GM18870 (cell line): ENCODE data around the gene TRIM34.
A peak's percentile ranks its signal among the peaks of the same experiment; 100 is the strongest.
"Not testable (repeated sequence)": the region's sequence is repeated elsewhere in the genome, so short reads cannot be mapped to it uniquely, and the experiment has no call there.

Experiments used
- ATAC-seq: cut with Tn5 transposase; IDR thresholded peaks from one replicate; pipeline ENCODE4 v1.9.1; 2021; ENCODE audit warnings: moderate library complexity; ENCODE audit not compliant: unreplicated experiment

Gene TRIM34

DNA sequence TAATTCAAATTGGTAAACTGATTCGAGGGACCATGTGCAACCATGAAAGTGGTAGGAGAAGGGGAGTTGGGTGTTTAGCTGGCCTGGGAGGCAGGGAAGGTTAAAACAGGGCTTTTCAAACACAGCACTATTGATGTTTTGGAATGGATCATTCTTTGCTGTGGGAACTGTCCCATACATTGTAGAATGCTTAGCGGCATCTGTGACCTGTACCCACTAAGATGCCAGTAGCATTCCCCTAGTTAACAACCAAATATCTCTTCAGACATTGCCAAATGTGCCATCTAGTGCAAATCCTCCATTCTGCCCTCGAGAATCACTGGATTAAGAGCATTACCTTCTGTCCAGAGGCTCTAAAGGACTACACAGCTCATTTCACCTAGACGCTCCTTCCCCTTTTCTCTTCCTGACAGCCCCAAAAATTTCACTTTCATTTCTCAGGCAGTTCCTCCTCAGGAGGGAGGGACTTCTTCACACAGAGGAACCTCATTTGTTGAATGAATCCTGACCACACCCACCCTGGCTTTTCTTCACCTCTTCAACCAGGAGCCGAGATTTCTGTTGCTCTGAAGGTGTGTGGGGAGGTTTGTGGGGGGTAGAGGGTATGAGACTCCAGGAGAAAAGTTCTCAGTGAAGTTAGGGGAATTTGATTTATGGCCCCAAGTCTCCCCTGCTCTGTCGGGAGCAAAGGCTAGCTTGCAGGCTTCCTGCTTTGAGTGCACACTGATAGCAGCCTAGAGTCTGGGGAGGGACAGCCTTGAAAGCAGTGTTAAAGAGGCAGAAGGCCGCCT is at the start of gene TRIM34:
Gene TRIM34 (plus strand): TSS at position 513 of the 791 bp plus-strand sequence. CDS start 7,331 bp downstream, outside the sequence.
- peak; percentile 98 for ATAC-seq

- no peak for ATAC-seq
These were observed 49.6 kb upstream of the TRIM34 start for GRCh38 chr11:5575152-5575551.

- ATAC-seq = no peak
These were observed 47.7 kb upstream of the TRIM34 start for GRCh38 chr11:5577101-5577500.

GRCh38 chr11:5580577-5580976 is 44.2 kb upstream of the TRIM34 start, which contains the start of gene OR52B6:
OR52B6 (plus strand) TSS chr11:5580877; CDS start chr11:5580877, 0 bp downstream.
- ATAC-seq = no peak

DNA sequence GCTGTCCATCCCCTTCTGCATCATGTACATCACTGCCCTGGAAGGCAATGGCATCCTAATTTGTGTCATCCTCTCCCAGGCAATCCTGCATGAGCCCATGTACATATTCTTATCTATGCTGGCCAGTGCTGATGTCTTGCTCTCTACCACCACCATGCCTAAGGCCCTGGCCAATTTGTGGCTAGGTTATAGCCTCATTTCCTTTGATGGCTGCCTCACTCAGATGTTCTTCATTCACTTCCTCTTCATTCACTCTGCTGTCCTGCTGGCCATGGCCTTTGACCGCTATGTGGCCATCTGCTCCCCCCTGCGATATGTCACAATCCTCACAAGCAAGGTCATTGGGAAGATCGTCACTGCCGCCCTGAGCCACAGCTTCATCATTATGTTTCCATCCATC is 43.8 kb upstream of the TRIM34 start:
- no peak for ATAC-seq

GRCh38 chr11:5584458-5584857 is 40.3 kb upstream of the TRIM34 start:
- ATAC-seq = not testable (repeated sequence)

DNA sequence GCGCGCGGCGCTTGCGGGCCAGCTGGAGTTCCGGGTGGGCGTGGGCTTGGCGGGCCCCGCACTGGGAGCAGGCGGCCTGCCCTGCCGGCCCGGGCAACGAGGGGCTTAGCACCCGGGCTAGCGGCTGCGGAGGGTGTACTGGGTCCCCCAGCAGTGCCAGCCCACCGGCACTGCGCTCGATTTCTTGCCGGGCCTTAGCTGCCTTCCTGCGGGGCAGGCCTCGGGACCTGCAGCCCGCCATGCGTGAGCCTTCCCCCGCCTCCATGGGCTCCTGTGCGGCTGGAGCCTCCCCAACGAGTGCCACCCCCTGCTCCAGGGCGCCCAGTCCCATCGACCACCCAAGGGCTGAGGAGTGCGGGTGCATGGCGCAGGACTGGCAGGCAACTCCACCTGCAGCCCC is 34.9 kb upstream of the TRIM34 start:
- ATAC-seq = not testable (repeated sequence)

GRCh38 chr11:5591613-5592012 is 33.2 kb upstream of the TRIM34 start:
- no peak for ATAC-seq

- ATAC-seq = no peak
These were observed 32.2 kb upstream of the TRIM34 start for GRCh38 chr11:5592615-5593014.

DNA sequence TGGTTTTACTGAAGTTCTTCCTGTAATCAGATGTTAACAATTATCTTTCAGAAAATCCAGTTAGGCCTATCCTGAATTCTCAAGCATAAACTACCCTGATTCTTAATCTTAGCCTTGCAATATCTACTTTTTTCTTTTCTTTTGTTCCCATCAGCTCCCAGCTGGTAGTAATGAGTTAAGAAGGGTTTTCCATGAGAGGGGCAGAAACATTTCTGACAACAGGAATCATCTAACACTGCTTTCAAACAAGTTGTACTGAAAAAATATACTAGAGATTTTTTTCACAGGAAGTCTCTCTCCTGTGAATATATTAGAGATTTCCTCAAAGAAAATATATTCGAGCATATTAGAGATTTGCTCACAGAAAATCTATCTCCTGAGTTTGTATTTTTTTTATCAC is 31.7 kb upstream of the TRIM34 start:
- no peak for ATAC-seq

- peak; percentile 47 for ATAC-seq
These were observed 28.1 kb upstream of the TRIM34 start, which contains the start of gene TRIM6 for GRCh38 chr11:5596607-5597201. TRIM6 (plus strand) TSS chr11:5596637; CDS start chr11:5596898, 261 bp downstream.

DNA sequence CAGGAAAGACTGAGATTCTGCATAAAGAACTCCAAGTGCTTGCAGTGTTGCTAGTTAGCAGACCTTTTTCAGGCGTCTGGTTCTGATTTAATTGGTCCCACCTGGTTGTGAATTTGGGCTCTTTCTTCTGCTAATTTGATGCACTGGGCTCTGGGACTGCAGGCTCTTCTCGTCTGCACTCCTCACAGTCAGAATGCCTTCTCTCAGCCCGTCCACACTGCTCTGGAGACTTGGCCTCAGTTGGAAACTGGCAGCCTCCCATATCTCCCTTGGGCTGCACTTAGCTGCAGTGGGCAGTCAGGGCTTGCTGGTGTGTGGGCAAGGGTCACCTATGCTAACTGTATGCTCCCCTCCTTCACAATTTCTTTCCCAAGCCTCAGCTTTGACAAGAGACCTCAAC is 26.8 kb upstream of the TRIM34 start:
- ATAC-seq = no peak

- ATAC-seq = peak; percentile 83
These were observed 24.4 kb upstream of the TRIM34 start for GRCh38 chr11:5600374-5600851.

DNA sequence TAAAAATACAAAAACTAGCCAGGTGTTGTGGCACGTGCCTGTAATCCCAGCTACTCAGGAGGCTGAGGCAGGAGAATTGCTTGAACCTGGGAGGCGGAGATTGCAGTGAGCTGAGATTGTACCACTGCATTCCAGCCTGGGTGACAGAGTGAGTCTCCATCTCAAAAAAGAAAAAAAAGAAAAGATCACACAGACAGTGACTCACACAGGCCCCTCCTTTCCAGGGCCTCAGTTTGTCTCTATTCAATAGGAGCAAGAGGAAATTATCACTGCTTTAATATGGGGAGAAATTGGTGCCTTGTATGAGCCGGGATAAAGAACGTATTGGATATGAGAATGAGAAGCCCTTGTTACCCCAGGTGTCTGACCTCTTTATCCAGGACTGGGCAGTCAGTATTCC is 22.0 kb upstream of the TRIM34 start:
- ATAC-seq = not testable (repeated sequence)

DNA sequence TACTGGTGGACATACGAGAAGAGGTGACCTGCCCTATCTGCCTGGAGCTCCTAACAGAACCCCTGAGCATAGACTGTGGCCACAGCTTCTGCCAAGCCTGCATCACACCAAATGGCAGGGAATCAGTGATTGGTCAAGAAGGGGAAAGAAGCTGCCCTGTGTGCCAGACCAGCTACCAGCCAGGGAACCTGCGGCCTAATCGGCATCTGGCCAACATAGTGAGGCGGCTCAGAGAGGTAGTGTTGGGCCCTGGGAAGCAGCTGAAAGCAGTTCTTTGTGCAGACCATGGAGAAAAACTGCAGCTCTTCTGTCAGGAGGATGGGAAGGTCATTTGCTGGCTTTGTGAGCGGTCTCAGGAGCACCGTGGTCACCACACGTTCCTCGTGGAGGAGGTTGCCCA is 21.5 kb upstream of the TRIM34 start:
- no peak for ATAC-seq

GRCh38 chr11:5604896-5605295 is 19.9 kb upstream of the TRIM34 start:
- ATAC-seq = no peak

DNA sequence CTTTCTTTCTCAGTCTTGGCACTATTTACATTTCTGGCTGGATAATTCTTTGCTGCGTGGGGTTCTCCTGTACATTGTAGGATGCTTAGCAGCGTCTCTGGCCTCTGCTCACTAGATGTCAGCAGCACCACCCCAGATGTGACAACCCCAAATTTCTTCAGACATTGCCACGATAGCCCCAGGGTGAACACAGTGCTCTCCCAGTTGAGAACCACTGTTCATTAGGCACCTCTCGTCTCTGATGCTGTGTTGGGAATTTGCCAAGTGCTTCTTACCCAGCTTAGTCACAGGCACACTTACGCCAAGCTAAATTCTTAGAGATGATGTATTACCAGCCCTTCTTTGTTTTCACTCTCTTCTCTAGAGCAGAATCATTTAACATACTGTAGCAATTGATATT is 19.0 kb upstream of the TRIM34 start:
- ATAC-seq = no peak

DNA sequence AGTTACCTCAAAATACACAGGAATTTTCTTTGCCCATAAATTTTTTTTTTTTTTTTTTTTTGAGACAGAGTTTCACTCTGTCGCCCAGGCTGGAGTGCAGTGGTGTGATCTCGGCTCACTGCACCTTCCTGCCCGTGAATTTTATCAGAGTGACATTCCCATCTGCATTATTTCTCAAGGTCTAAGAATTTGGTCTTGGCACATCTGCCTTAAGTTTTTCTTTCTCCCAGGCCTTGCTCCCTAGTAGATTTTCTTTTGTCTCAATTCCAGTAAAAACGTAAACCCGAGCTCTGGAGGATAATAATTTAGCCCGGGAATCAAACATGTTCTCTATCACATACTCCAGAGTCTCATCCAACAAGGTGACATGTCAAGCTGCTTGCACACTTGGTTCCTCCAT is 16.0 kb upstream of the TRIM34 start:
- no peak for ATAC-seq

- no peak for ATAC-seq
These were observed 14.4 kb upstream of the TRIM34 start for GRCh38 chr11:5610446-5610845.

DNA sequence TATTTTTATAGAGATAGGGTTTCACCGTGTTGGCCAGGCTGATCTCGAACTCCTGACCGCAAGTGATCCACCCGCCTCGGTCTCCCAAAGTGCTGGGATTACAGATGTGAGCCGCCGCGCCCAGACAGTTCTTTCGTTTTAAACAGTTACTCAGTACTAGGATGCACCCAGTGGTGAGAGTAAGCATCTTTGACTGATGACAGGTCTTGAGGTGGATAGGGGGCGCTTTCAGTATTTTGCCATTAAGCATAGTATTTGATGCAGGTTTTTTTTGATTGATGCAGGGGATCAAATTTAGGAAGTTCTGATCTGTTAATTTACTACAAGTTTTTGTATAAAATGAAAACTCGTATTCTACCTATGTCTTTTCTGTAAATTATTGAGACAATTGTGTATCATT is 13.2 kb upstream of the TRIM34 start:
- no peak for ATAC-seq

DNA sequence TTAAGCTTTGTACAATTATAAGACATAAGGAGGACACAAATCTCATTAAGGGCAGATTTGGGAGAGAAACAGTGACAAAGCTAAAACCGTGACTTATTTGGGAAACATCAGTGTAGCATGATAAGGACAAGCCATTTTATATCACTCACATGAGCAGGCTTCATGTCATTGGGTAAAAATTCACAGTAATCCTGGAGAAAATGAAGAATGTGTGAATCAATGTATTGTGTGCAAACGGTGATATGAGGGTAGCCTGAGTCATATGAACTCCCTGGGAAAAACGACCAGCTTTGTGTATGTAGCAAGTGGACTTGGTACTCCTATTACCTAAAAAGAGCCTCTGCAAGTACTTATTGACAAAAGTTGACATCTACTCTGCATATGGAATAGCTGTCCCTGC is 6.0 kb upstream of the TRIM34 start:
- no peak for ATAC-seq
